Cardiac muscle cell (in vitro differentiated cells and primary cell): ENCODE data around the gene PLAC8. TPM values are rescaled to one million over a fixed set of nuclear protein-coding genes. Genes with fewer than 3 reads are reported as not detected.

ENCODE experiments used
- DNase-seq, 2 donors: peaks; one replicate each; pipeline versions ENCODE4 v3.0.0 to v3.0.0-alpha.2; 2010 to 2017; ENCODE audit warnings: low read depth in 1 of 2, low spot score in 1 of 2
- H3K27ac ChIP-seq: fragments of 200-600 bp; sonication (generic); 2 replicates; pipeline ENCODE4 v1.5.1; 2016
- H3K27me3 ChIP-seq: fragments of 200-600 bp; sonication (generic); 2 replicates; pipeline ENCODE4 v1.6.0; 2016; ENCODE audit warnings: control low read depth
- H3K36me3 ChIP-seq: fragments of 200-600 bp; sonication (generic); 2 replicates; pipeline ENCODE4 v1.5.1; 2016; ENCODE audit warnings: control low read depth
- H3K4me1 ChIP-seq: fragments of 200-600 bp; sonication (generic); 2 replicates; pipeline ENCODE4 v1.8.1; 2017; ENCODE audit warnings: low read depth, mild to moderate bottlenecking, mixed run types
- H3K4me3 ChIP-seq: fragments of 200-600 bp; sonication (generic); 2 replicates; pipeline ENCODE4 v1.5.1; 2016; ENCODE audit warnings: mild to moderate bottlenecking
- H3K9me3 ChIP-seq: fragments of 200-600 bp; sonication (generic); 2 replicates; pipeline ENCODE4 v1.5.1; 2017; ENCODE audit warnings: low read depth, mild to moderate bottlenecking, control low read depth
- polyA plus RNA-seq: library from polyadenylated mRNA; unstranded; fragments of >200 nt; fragmentation: Nextera tagmentation; extraction: Ambion mirVana; gene quantifications from 2 replicates; pipeline ENCODE4 v1.2.1, GENCODE V29; 2016
- total RNA-seq: library from RNA; depleted of rRNA; stranded (reverse); fragments of >200 nt; gene quantifications from 2 replicates; pipeline ENCODE4 v1.2.3, GENCODE V29; 2016
- TF ChIP-seq, protein P1 (sequence below): IDR thresholded peaks from 2 replicates; pipeline ENCODE4 v1.5.1; 2012; ENCODE audit warnings: low read depth, mild to moderate bottlenecking, low read length

Gene PLAC8
- total and polyA plus RNA-seq, 2 experiments from 2014 or later = 0.21 TPM; not detected in 1

DNA sequence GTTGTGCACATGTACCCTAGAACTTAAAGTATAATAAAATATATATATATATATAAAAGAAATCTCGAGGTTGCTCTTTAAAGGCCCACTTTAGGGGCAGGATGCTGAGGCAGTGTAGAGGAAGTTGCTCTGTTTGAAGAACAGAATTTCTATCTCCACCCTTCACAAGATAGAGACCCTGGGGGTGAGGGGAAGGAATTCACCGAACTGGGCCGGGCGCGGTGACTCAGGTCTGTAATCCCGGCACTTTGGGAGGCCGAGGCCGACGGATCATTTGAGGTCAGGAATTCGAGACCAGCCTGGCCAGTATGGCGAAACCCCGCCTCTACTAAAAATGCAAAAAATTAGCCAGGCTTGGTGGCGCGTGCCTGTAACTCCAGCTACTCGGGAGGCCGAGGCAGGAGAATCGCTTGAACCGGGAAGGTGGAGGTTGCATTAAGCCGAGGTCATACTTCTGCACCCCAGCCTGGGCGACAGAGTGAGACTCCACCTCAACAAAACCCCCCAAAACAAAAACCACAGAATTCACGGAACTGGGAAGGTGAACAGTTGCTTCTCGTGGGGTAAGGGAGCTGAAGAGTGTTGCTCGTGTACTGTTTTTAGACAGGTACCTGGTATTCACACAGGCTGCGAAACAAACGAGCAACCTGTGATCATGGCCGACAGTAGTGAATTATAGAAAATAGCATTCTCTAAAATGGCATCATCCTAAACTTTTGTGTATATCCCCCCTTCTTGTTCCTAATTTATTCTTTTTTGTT is 6.2 kb downstream of the PLAC8 start:
- H3K36me3 ChIP-seq = no peaks in the 10 kb centered on the region
- TF ChIP-seq, protein P1, sequence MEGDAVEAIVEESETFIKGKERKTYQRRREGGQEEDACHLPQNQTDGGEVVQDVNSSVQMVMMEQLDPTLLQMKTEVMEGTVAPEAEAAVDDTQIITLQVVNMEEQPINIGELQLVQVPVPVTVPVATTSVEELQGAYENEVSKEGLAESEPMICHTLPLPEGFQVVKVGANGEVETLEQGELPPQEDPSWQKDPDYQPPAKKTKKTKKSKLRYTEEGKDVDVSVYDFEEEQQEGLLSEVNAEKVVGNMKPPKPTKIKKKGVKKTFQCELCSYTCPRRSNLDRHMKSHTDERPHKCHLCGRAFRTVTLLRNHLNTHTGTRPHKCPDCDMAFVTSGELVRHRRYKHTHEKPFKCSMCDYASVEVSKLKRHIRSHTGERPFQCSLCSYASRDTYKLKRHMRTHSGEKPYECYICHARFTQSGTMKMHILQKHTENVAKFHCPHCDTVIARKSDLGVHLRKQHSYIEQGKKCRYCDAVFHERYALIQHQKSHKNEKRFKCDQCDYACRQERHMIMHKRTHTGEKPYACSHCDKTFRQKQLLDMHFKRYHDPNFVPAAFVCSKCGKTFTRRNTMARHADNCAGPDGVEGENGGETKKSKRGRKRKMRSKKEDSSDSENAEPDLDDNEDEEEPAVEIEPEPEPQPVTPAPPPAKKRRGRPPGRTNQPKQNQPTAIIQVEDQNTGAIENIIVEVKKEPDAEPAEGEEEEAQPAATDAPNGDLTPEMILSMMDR = no peak
- no peak overlapping the region for H3K4me3 ChIP-seq
- no peaks in the 10 kb centered on the region for H3K9me3 ChIP-seq
- H3K4me1 ChIP-seq = no peaks in the 10 kb centered on the region
- no peak for DNase-seq
- H3K27ac ChIP-seq = no peak overlapping the region
- peaks cover 14% of the 10 kb centered on the region for H3K27me3 ChIP-seq

DNA sequence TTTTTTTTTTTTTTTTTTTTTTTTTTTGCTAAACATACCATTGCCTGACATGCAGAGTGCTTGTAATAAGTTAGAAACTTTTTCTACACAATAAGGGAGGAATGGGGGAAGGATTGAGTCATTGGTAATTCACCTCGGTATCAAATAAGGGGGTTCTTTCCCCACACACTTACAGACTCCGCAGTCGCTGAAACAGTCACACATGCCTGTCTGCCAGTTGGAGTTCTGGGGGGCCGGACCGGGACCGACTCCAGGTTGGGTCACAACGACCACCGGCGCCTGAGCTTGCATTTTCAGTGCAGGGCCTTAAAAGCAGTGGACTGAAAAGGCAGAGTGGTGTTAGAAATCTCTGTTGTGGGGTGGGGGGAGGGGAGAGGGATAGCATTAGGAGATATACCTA is 6.9 kb downstream of the PLAC8 start:
- TF ChIP-seq, protein P1 = no peak
- DNase-seq = no peak

DNA sequence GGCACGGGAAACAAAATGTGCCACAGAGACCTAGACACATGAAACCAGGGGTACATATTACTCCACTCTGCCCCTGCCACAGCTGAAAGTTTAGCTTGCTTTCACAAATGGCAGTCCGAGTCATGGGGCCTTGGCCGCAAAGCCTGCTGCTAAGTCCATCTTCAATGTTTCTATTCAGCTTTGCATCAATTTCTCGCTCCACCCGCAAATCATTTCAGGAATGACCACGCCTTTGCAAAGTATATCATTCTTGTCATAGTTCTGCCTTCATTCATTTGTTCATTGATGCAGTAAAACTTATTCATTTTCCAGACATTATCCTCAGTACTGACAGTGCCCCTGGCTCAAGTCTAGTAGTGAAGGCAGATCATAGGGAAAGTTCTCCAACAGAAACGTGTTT is 9.5 kb downstream of the PLAC8 start:
- DNase-seq = no peak
- TF ChIP-seq, protein P1 = no peak

More for the DNA sequence above, 6.9 kb downstream of the PLAC8 start:
- Histone ChIP-seq H3K4me3 (no peak overlapping the region), H3K9me3 (no peaks in the 10 kb centered on the region), H3K4me1 (no peaks in the 10 kb centered on the region), H3K27ac (no peak overlapping the region), H3K27me3 (peaks cover 14% of the 10 kb centered on the region), H3K36me3 (no peaks in the 10 kb centered on the region)

DNA sequence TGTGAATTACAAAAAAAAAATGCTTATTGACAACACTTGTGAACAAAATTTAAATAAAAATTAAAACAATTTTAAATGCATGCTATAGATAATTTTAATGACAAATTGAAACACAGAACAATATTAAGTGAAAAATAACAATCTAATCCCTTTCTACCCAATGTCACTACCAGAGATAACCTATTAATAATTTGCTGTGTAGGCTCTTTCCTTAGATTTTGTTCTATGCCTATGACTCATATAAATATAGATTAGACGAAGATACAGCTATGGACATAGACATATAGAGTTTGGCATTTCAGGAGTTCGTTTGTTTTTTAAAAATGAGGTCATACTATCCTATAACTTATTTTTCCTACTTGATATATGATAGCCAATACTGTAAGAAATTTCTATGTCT is 18.1 kb downstream of the PLAC8 start:
- TF ChIP-seq, protein P1 = no peak
- H3K4me3 ChIP-seq = no peak overlapping the region
- H3K27me3 ChIP-seq = no peaks in the 10 kb centered on the region
- H3K36me3 ChIP-seq = no peaks in the 10 kb centered on the region
- H3K4me1 ChIP-seq = no peaks in the 10 kb centered on the region
- DNase-seq = no peak
- H3K27ac ChIP-seq = no peak overlapping the region
- H3K9me3 ChIP-seq = no peaks in the 10 kb centered on the region

More for the DNA sequence above, 9.5 kb downstream of the PLAC8 start:
- no peaks in the 10 kb centered on the region for H3K36me3 ChIP-seq
- H3K4me1 ChIP-seq = no peaks in the 10 kb centered on the region
- H3K27me3 ChIP-seq = peaks cover 14% of the 10 kb centered on the region
- no peak overlapping the region for H3K27ac ChIP-seq
- H3K4me3 ChIP-seq = no peak overlapping the region
- H3K9me3 ChIP-seq = no peaks in the 10 kb centered on the region

DNA sequence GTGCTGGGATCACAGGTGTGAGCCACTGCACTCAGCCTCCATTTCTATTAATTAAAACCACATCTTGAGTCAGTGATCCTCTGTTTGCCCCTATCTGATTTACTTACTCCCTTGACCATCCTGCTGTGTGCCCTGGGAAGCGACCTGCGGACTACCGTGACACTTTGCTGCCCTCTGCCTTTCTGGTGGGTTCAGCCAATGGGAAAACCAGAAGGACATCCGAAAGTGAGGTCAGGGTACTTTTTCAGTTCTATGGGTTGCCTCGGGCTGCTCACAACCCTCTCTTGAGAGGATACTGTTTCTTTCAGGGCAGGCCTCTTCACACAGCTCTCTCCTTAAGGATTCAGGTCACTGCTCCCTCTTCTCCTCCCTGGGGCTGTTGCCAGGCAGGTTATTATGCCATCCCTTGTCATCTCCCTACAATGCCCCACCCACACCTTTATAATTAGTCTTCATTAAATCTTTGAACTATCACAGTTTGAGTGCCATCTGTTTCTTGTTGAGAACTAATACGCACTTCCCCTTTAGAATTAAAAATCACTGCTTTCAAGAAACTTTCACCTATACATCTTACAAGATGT is 21.4 kb downstream of the PLAC8 start:
- Histone ChIP-seq H3K4me3 (no peak overlapping the region), H3K36me3 (no peaks in the 10 kb centered on the region), H3K27me3 (no peaks in the 10 kb centered on the region), H3K9me3 (no peaks in the 10 kb centered on the region), H3K27ac (no peak overlapping the region), H3K4me1 (no peaks in the 10 kb centered on the region)
- no peak for DNase-seq
- TF ChIP-seq, protein P1 = no peak
